GM10248 (cell line): ENCODE measurements around the gene CDH1.
"Not testable (repeated sequence)": the region's sequence is repeated elsewhere in the genome, so short reads cannot be mapped to it uniquely, and the experiment has no call there.

ENCODE experiments used
- CTCF ChIA-PET: fragments of 300-600 bp; sonication (Branson Sonifier 250); formaldehyde crosslinking; extraction: SDS; loops from one replicate; lab custom pipeline; 2021; ENCODE audit warnings: antibody characterized with exemption; lab: Yijun Ruan, JAX
- POLR2A ChIA-PET: fragments of 350-650 bp; sonication (Branson Sonifier 250); formaldehyde crosslinking; extraction: SDS; loops from one replicate; lab custom pipeline; 2020; ENCODE audit warnings: antibody characterized with exemption; lab: Yijun Ruan, JAX
- DNase-seq: peaks from one replicate; pipeline ENCODE4 v3.0.0; 2012; ENCODE audit errors: extremely low spot score
- TF ChIP-seq, protein P1 (sequence below): IDR thresholded peaks from 2 replicates; pipeline ENCODE4 v1.5.1; 2012; ENCODE audit warnings: mild to moderate bottlenecking, low read depth; ENCODE audit errors: extremely low read depth, missing control alignments, control extremely low read depth

The CDH1 gene

DNA sequence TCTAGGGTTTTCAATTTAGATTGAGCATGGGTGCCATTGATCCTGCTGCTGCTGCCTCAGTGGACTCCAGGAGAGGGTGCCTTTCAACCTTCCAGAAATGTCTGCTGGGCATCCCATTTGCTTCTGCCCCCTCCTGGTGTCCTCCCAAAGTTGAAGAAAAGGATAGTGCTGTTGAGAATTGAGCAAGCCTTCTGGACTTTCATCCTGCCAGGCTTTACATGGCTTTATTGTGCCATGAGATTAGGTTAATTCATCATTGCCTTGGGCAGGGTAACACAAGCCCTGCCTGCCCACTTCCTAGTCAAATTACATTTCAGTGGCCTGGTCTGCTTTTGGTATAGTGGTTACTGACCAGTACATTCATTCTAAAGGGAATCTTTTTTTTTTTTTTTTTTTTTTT lies 88.3 kb downstream of the CDH1 start:
- TF ChIP-seq, protein P1, sequence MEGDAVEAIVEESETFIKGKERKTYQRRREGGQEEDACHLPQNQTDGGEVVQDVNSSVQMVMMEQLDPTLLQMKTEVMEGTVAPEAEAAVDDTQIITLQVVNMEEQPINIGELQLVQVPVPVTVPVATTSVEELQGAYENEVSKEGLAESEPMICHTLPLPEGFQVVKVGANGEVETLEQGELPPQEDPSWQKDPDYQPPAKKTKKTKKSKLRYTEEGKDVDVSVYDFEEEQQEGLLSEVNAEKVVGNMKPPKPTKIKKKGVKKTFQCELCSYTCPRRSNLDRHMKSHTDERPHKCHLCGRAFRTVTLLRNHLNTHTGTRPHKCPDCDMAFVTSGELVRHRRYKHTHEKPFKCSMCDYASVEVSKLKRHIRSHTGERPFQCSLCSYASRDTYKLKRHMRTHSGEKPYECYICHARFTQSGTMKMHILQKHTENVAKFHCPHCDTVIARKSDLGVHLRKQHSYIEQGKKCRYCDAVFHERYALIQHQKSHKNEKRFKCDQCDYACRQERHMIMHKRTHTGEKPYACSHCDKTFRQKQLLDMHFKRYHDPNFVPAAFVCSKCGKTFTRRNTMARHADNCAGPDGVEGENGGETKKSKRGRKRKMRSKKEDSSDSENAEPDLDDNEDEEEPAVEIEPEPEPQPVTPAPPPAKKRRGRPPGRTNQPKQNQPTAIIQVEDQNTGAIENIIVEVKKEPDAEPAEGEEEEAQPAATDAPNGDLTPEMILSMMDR, result no peak
- ChIA-PET POLR2A (no interaction called here), CTCF (no interaction called here)
- DNase-seq, result no peak

DNA sequence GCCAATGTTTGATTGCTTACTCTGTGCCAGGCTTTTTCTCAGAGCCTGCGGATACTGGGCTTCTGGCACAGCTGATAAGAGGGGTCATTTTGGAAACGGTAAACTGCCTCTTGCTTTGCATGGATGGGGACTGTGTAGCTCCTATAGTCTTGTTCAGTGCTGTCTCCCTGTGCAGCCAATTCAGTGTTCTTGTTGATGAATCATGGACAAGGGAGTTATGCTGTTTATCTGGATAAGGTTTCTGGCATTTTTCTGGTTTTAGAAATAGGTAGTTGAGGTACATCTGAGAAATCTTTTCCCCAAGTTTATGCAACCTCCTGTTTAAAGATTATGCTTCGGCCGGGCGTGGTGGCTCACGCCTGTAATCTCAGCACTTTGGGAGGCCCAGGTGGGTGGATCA lies 89.6 kb downstream of the CDH1 start:
- CTCF ChIA-PET, result interaction anchor here (1.5 kb wide), 1 partner anchor 13 kb away, joined by 3 read pairs; no protein-coding TSS in a partner anchor
- DNase-seq, result no peak
- POLR2A ChIA-PET, result no interaction called here
- TF ChIP-seq, protein P1, result no peak

DNA sequence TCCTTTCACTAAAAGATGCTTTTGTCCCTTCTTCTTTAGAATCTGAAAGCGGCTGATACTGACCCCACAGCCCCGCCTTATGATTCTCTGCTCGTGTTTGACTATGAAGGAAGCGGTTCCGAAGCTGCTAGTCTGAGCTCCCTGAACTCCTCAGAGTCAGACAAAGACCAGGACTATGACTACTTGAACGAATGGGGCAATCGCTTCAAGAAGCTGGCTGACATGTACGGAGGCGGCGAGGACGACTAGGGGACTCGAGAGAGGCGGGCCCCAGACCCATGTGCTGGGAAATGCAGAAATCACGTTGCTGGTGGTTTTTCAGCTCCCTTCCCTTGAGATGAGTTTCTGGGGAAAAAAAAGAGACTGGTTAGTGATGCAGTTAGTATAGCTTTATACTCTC lies 96.2 kb downstream of the CDH1 start:
- ChIA-PET CTCF (interaction anchor here (1.0 to 2.0 kb wide), 5 partner anchors 9 to 312 kb away, joined by 4 to 6 read pairs (median 4); no protein-coding TSS in a partner anchor), POLR2A (no interaction called here)
- TF ChIP-seq, protein P1, result no peak

DNA sequence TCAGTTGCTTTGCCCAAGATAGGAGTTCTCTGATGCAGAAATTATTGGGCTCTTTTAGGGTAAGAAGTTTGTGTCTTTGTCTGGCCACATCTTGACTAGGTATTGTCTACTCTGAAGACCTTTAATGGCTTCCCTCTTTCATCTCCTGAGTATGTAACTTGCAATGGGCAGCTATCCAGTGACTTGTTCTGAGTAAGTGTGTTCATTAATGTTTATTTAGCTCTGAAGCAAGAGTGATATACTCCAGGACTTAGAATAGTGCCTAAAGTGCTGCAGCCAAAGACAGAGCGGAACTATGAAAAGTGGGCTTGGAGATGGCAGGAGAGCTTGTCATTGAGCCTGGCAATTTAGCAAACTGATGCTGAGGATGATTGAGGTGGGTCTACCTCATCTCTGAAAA lies 97.5 kb downstream of the CDH1 start:
- TF ChIP-seq, protein P1, result no peak
- POLR2A ChIA-PET, result no interaction called here
- CTCF ChIA-PET, result interaction anchor here (1.1 to 2.0 kb wide), 3 partner anchors 9 to 324 kb away, joined by 3 to 6 read pairs (median 5); no protein-coding TSS in a partner anchor
- no peak for DNase-seq

More for the DNA sequence above, 96.2 kb downstream of the CDH1 start:
- no peak for DNase-seq

DNA sequence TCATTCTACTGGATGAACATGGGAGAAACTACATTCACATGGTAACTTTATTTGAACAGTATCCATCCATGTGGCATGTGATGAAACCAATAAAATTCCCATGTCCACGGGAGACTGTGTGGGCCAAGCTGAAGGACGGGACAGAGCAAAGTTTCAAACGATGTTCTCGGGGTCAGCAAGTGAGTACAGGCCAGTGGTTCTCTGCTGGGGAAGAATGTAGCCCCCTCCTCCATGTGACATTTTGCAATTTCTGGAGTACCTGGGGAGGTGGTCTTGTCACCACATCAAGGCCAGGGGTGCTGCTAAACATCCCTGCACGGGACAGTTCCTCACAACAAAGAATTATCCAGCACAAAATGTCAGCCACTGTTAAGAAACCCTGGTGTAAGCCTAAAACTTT lies 98.9 kb downstream of the CDH1 start:
- TF ChIP-seq, protein P1, result no peak

DNA sequence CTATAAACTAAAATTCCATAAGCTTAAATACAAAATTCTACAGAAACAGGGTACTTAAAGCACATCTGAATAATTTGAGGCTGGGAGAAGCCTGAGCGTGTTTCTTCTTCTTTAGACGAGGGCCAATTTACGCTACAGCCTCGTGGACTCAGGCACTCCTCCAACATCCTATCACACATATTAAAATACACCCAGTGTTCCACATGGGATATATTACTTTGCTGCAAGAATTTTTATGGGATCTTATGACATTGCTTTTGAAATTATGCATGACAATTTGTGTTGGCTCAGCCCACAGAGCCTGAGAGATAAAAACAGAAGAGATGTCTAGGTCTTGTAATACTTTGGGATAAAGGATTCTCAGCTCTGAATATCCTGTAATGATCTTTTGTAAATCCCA lies 102.7 kb downstream of the CDH1 start:
- ChIA-PET POLR2A (no interaction called here), CTCF (interaction anchor here (0.9 to 1.5 kb wide), 2 partner anchors 43 to 311 kb away, joined by 3 read pairs; no protein-coding TSS in a partner anchor)
- TF ChIP-seq, protein P1, result no peak
- no peak for DNase-seq

More for the DNA sequence above, 98.9 kb downstream of the CDH1 start:
- CTCF ChIA-PET, result no interaction called here
- DNase-seq, result no peak
- POLR2A ChIA-PET, result no interaction called here

DNA sequence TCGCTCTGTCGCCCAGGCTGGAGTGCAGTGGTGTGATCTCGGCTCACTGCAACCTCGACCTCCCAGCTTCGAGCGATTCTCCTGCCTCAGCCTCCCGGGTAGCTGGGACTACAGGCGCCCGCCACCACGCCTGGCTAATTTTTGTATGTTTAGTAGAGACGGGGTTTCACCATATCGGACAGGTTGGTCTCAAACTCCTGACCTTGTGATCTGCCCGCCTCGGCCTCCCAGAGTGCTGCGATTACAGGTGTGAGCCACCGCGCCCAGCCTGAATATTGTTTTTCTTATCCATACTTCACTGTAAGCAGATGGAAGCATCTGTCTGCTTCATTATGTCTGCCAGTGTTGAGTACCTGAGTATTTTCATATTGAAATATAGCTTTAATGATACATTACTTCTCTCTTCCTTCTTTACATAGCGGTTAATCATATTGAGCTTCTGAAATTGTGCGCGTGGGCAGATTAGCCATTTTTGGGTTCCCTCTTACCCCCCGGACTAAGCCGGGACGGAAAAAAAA lies 105.9 kb downstream of the CDH1 start:
- not testable (repeated sequence) for DNase-seq
- ChIA-PET CTCF (interaction anchor here (0.9 to 2.1 kb wide), 8 partner anchors 10 to 315 kb away, joined by 3 to 7 read pairs (median 4); no protein-coding TSS in a partner anchor), POLR2A (interaction anchor here (0.9 kb wide), 1 partner anchor 63 kb away, joined by 3 read pairs; no protein-coding TSS in a partner anchor)
